PC-3 (cell line): Measurements from ENCODE around the gene MS4A1.
"Not testable (repeated sequence)": the region's sequence is repeated elsewhere in the genome, so short reads cannot be mapped to it uniquely, and the experiment has no call there.

Experiments
- CTCF ChIP-seq: fragments of 300-600 bp; sonication (generic); conservative IDR thresholded peaks from 2 replicates; pipeline ENCODE4 v1.5.1; 2017; ENCODE audit warnings: antibody characterized with exemption, low read depth, mild to moderate bottlenecking, low read length
- EZH2 ChIP-seq: fragments of 300-600 bp; sonication (generic); IDR thresholded peaks from one replicate; pipeline ENCODE4 v1.6.1; 2017; ENCODE audit warnings: antibody characterized with exemption, mild to moderate bottlenecking, low read length; ENCODE audit not compliant: unreplicated experiment
- EZH2phosphoT487 ChIP-seq: fragments of 300-600 bp; sonication (generic); IDR thresholded peaks from 2 replicates; pipeline ENCODE4 v1.6.1; 2018; ENCODE audit warnings: mild to moderate bottlenecking, antibody characterized with exemption, low read length, borderline replicate concordance

GRCh38 chr11:60510209-60510608, 54.6 kb downstream of the MS4A1 start:
- not testable (repeated sequence) for TF ChIP-seq CTCF, EZH2, EZH2phosphoT487
